GM19351 (cell line): ENCODE measurements around the gene PHC2.

Experiments
- ATAC-seq: cut with Tn5 transposase; IDR thresholded peaks from one replicate; pipeline ENCODE4 v1.9.1; 2021; ENCODE audit warnings: mild to moderate bottlenecking, moderate library complexity; ENCODE audit not compliant: unreplicated experiment

PHC2 gene

GRCh38 chr1:33454646-33455282 lies 23.9 kb upstream of the PHC2 start:
- no peak for ATAC-seq

- ATAC-seq = no peak
Observed at GRCh38 chr1:33446590-33446989, 15.7 kb upstream of the PHC2 start.

DNA sequence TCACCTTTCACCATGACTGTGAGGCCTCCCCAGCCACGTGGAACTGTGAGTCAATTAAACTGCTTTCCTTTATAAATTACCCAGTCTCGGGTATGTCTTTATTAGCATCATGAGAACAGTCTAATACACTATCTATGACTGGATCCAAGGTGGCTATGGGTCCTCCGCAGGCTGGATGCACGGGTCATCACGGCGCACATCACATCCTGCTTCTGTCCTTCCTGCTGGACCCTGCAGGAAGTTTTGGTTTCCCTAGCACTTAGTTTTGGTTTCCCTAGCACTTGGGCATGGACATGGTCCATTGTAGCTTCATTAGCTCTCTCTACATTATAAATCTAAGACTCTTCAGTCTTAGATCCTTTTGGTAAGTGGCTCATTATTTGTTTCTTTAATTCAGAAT lies 14.2 kb upstream of the PHC2 start:
- no peak for ATAC-seq

- no peak for ATAC-seq
Observed at GRCh38 chr1:33443705-33444180, 12.8 kb upstream of the PHC2 start.

DNA sequence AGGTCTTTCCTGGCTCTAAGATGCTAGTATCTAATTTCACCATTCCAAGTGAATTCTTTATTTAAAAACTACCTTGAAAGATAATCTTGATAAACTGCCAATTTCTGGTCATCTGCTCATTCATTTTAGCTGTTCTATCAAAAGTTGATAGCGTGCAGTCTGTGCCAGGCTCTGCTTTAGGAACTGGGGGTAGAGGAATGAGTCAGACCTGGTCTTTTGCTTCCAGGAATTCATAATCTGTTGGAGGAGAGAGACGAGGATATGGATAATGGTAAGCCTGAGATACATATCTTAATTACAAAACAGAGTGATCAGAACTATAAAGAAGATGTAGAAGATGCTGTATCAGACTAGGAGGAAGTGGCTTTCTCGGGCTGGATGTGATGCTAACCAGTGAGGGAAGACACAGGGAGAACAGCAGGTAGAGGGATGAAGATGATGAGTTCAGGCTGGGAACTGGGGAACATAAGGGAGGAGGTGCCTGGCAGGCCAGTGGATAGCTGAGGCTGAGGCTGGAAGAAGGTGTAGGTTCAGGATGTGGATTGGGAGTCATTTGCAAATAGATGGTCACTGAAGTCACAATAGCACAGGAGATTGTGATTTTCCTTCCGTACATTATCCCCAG lies 12.3 kb upstream of the PHC2 start:
- ATAC-seq = no peak

DNA sequence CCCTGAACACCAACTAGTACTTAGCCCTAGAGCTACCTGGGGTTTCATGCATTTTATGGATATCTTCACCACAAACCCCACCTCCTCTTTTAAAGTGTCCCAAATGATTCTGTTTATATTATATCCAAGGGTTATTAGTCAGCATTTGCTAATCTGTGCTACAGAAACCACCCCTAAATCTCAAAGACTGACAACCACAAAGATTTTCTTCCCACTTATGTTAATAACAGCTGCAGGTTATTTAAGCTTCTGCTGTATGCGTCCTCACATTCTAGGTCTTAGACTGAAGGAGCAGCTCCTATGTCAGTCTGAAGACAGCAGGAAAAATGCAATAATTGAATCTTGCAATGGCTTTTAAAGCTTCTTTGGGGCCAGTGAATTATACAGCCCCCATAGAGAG lies 11.2 kb upstream of the PHC2 start:
- ATAC-seq = no peak

DNA sequence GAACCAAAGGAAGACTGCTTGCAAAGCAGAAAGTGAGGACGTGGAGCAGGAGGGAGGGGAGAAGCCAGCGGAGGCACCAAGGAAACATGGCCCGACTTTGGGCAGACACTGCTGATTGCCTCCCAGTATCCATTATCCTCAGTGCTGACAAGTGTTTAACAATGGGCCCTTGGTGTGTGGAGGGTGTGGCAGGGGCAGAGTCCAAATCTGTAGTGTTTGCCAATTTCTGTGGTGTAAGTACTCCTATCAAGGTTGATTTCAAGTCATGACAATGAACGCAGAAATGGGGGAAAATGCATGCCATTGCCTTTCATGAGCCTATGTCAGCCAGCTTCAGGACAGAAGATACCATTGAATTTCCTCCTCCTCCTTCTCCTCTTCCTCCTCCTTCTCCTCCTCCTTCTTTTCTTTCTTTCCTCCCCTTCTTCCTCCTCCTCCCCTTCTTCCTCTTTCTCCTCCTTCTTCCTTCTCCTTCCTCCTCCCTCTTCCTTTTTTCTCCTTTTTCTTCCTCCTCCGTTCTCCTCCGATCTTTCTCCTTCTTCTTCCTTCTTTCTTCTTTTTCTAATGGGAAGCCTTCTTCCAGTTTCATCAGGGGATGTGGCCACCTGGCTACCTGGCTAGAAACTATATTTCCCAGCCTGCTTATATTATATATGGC lies 10.3 kb upstream of the PHC2 start:
- no peak for ATAC-seq

GRCh38 chr1:33439662-33440061 lies 8.8 kb upstream of the PHC2 start:
- no peak for ATAC-seq

DNA sequence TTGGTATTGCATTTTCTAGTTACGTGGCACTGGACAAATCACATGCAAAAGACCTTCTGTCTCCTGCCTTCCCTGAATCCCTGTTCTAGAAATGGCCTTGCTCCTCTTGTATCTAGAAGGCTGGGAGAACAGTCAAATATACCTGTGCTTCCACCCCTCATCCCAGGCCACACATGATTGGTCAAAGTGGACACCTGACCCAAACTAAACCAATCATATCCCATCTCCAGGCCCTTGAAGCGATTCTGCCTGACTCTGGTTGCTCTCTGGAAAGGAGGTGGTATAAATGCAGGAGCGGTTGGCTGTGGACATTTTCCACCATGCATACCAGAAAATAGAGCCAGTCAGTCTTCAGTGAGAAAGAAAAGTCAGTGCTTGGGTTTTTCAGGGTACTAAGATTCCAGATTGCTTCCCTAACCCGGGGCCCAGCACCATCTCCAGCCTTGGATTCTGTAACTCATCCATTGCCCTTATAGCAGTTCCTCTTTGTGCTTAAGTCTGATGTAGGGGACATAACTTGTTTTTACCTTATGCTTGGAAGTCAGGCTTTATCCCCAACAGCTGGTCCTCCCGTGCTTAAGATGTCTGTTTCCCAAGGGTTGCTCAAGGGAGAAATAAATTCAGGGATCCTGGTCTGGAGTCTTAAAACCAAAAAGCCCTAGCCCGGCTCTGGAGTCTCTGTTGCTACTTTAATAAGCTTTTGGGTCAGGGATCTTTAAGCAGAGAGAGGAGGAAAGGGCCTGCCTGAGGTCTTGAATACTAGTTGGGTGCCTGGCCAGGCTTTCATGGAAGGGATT lies 7.7 kb upstream of the PHC2 start:
- no peak for ATAC-seq

DNA sequence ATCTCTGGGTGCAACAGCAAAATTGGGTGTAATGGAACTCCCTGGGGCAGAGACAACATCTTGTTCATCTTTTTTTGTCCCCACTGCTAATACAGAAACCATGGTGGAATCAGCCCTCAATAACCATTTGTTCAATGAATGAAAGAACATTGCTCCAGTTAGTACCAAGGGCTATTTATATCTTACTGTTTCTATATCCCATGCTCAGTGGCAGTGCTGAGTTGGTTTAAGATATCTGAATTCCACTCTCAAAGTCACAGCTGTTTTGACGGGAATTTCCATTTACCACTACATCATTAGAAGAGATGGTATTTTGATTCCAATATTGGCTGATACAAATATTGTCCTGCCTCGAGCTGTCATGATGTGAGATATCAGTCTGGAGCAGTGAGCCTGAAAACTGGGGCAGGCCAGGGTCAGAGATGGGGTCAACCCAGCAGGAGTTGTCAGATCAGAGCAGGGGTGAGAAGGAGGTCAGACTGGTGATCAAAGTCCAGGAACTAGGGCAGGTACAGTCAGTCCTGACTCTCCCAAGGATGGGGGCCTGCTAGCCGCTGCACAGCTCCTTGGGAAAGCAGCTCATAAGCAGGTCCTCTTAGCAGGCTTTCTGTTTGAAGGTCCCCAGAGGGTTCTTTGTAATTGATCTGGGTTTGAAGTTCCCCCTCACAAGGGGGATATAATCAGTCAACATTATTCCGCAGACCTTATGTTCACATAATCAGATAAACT lies 5.8 kb upstream of the PHC2 start:
- ATAC-seq = no peak

DNA sequence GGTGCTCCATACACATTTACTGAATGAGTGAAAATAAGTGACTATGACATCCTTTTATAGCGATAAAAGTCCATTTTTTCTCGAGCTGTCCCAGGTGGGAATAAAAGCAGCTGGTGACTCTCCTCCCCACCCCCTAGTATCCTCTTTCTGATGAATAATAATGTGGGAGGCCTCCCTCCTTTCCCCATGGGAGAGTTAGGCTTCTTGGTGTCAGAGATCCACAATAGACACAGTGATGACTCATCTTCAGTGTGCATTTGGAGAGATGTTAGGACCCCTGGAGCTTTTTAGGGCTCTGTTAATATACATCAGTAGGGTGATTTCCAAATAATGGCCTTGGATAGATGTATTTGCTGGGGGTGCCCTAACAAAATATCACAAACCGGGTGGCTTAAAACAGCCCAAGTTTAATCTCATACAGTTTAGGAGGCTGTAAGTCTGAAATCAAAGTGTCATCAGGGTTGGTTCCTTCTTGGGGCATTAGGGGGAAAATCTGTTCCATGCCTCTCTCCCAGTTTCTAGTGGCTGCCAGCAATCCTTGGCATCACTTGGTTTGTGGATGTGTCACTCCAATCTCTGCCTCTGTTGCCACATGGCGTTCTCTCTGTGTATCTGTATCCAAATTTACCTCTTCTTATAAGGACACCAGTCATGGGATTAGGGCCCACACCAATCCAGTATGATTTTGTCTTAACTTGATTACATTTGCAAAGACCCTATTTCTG lies 4.4 kb upstream of the PHC2 start:
- no peak for ATAC-seq

DNA sequence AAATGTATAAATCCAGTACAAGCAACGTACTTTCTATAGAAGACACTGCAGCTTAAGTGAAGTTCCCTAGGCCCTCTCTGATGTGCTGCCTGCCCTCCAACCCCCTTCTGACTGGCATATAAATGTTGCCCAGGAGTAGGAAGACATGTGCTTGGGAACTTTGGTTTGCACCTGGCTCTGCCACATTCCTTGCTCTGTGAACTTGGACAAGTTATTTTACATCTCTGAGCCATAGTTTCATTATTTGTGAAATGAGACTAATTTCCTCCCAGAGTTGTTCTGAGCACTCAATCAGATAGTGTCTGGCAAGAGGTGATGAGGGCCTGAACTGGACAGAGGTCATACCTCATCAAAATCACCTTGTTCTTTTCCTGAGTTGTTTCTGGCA lies 3.5 kb upstream of the PHC2 start:
- no peak for ATAC-seq

DNA sequence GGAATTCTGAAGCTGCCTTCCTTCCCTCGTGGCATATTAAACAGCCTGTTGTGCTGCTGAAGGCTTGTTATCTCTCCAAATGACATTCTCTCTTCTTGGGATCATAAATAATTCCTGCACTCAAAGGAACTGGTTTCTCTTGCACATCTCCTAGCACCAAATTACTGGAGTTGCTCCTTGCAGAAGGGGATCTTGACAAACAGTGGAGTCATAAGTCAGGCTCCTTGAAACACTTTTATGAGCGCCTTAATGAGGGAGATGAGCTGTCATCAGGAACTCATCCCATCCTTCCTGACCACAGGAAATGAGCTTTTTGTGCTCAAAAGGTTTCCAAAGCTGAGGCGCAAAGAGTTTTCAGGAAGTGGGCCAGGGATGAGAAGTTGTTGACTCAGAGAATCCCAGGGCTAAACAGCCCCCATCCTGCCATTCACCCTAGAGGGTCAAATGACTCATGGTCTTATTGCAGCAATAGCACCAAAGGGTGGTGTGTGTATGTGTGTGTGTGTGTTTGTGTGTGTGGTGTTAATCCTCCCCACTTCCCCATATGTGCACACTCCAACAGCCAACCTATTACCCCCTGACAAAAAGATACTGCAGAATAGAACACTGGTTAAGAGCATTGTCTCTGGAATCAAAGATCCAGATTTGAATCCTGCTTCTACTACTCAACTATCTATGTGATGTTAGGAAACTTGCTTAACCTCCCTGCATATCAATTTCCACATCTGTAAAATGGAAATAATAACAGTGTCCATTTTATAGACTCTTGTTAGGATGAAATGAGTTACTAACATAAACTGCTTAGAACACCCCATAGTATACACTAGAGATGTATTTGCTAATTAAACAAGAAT lies 2.8 kb upstream of the PHC2 start:
- ATAC-seq = no peak

DNA sequence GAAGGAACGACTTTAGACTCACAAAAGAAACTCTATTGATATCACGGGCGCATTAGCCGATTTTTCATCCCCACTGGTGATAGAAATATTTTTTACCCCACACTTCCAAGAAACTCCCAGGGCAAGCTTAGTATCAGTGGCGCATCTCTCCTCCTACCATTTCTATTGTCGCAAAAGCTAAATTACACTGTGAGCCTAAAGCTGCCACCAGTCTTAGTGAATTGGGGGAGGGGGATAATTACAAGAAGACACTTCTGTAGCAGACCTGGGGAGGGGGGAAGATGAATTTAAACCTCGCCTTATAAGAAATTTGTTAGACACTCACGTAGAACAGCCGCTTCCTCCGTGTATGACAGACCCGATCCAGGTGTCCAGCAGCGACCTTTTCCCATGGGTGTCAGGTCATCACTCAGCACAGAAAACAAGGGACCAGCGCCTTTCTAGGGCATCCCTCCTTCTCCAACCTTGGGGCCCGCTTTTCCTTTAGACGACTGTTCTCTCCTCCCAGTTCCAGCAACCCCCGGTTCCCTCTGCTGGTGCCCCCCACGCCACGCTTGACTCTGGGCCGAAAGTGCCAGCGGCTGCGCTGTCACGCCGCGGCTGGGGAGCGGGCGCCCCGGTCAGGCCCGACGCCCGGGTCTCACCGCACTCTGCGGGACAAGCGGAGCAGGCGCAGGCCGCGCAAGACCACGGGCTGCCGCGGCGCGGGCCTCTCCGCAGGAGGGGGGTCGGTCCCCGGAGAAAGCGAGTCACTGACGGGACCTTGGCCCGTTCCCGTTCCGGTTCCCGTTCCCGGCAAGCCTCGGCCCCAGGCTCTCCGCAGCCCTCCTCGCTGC lies 821 bp downstream of the PHC2 start:
- peak; percentile 7 for ATAC-seq

- no peak for ATAC-seq
Observed at GRCh38 chr1:33429332-33429731, 1.6 kb downstream of the PHC2 start.

DNA sequence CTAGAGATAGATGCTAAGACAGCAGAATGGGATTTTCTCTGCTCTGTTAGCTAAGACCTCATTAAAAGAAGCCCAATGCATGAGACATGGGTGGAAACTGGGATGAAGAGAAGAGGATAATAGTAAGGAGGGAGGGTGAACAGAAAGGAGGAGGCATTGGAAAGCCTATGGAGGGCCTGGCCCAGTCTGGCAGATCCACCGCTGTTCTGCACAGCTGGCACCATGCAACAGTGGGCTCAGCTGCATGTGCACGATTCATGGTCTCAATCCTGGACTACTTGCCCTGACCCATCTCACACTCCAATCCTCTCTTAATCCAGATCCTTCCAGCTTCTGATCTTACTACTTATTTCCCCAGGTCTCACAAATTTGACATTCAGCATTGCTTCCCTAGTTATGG lies 2.2 kb downstream of the PHC2 start:
- ATAC-seq = no peak

GRCh38 chr1:33426916-33427315 lies 4.0 kb downstream of the PHC2 start:
- ATAC-seq = no peak

- peak; percentile 64 for ATAC-seq
Observed at GRCh38 chr1:33425900-33426299, 5.0 kb downstream of the PHC2 start.
